ENCODE data around the gene KLC3.

KLC3 gene

GRCh38 chr19:45297674-45298073, 42.9 kb upstream of the KLC3 start:
- TF ChIP-seq CTCF (IDR thresholded peaks at IDR 0.05; ENCODE audit: extremely low read depth, insufficient read depth, missing control alignments), result no peak
- in situ Hi-C loops (cut with MboI; ENCODE audit: low pct_unique_long_range_greater_than_20kb, low sequenced_read_pairs, unreplicated experiment), result no loop called here
- no peak for DNase-seq (ENCODE audit: low spot score)

- in situ Hi-C loops (cut with MboI; ENCODE audit: low pct_unique_long_range_greater_than_20kb, low sequenced_read_pairs, unreplicated experiment), result no loop called here
Measured at GRCh38 chr19:45298264-45298663, 42.3 kb upstream of the KLC3 start.

GRCh38 chr19:45299719-45300118, 40.8 kb upstream of the KLC3 start:
- no peak for TF ChIP-seq CTCF (IDR thresholded peaks at IDR 0.05; ENCODE audit: extremely low read depth, insufficient read depth, missing control alignments)

More at GRCh38 chr19:45298264-45298663, 42.3 kb upstream of the KLC3 start:
- no peak for TF ChIP-seq CTCF (IDR thresholded peaks at IDR 0.05; ENCODE audit: extremely low read depth, insufficient read depth, missing control alignments)
- DNase-seq (ENCODE audit: low spot score), result no peak

GRCh38 chr19:45302416-45302815, 38.1 kb upstream of the KLC3 start:
- no peak for TF ChIP-seq CTCF (IDR thresholded peaks at IDR 0.05; ENCODE audit: extremely low read depth, insufficient read depth, missing control alignments)
- in situ Hi-C loops (cut with MboI; ENCODE audit: low pct_unique_long_range_greater_than_20kb, low sequenced_read_pairs, unreplicated experiment), result no loop called here
- no peak for DNase-seq (ENCODE audit: low spot score)

More at GRCh38 chr19:45299719-45300118, 40.8 kb upstream of the KLC3 start:
- in situ Hi-C loops (cut with MboI; ENCODE audit: low pct_unique_long_range_greater_than_20kb, low sequenced_read_pairs, unreplicated experiment), result no loop called here
- DNase-seq (ENCODE audit: low spot score), result no peak

GRCh38 chr19:45303269-45304060, 37.1 kb upstream of the KLC3 start:
- DNase-seq (ENCODE audit: low spot score), result no peak
- in situ Hi-C loops (cut with MboI; ENCODE audit: low pct_unique_long_range_greater_than_20kb, low sequenced_read_pairs, unreplicated experiment), result no loop called here
- no peak for TF ChIP-seq CTCF (IDR thresholded peaks at IDR 0.05; ENCODE audit: extremely low read depth, insufficient read depth, missing control alignments)

GRCh38 chr19:45304141-45304926, 36.2 kb upstream of the KLC3 start:
- DNase-seq (ENCODE audit: low spot score), result no peak
- TF ChIP-seq CTCF (IDR thresholded peaks at IDR 0.05; ENCODE audit: extremely low read depth, insufficient read depth, missing control alignments), result no peak
- in situ Hi-C loops (cut with MboI; ENCODE audit: low pct_unique_long_range_greater_than_20kb, low sequenced_read_pairs, unreplicated experiment), result no loop called here

All from GM13977 (cell line).